ENCODE measurements around the gene GLS2.
A peak's percentile ranks its signal among the peaks of the same experiment; 100 is the strongest.
"Not testable (repeated sequence)": the region's sequence is repeated elsewhere in the genome, so short reads cannot be mapped to it uniquely, and the experiment has no call there.

Gene GLS2

GRCh38 chr12:56520506-56520905 is 32.5 kb upstream of the GLS2 start (continued):
- TF ChIP-seq ZNF639 (tag by site-specific recombination; IDR thresholded peaks at IDR 0.05) = no peak
- TF ChIP-seq ZNF391 (tag by site-specific recombination; IDR thresholded peaks at IDR 0.05; ENCODE audit: borderline replicate concordance, low read depth) = no peak
- no peak for TF ChIP-seq ZBTB8A (tag by site-specific recombination; IDR thresholded peaks at IDR 0.05)
- TF ChIP-seq ZNF610 (tag by site-specific recombination; IDR thresholded peaks at IDR 0.05; ENCODE audit: borderline replicate concordance) = no peak
- no peak for TF ChIP-seq ZEB2 (tag by site-specific recombination; IDR thresholded peaks at IDR 0.05)
- TF ChIP-seq ZSCAN16 (tag by site-specific recombination; IDR thresholded peaks at IDR 0.05) = no peak

- TF ChIP-seq, protein P1, sequence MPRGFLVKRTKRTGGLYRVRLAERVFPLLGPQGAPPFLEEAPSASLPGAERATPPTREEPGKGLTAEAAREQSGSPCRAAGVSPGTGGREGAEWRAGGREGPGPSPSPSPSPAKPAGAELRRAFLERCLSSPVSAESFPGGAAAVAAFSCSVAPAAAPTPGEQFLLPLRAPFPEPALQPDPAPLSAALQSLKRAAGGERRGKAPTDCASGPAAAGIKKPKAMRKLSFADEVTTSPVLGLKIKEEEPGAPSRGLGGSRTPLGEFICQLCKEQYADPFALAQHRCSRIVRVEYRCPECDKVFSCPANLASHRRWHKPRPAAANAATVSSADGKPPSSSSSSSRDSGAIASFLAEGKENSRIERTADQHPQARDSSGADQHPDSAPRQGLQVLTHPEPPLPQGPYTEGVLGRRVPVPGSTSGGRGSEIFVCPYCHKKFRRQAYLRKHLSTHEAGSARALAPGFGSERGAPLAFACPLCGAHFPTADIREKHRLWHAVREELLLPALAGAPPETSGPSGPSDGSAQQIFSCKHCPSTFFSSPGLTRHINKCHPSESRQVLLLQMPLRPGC (tag by site-specific recombination; IDR thresholded peaks at IDR 0.05) = no peak
- peak; percentile 39; the same call in 1 of the 2 replicates for TF ChIP-seq ZBTB17 (tag by site-specific recombination; IDR thresholded peaks at IDR 0.05)
- Histone ChIP-seq H3K9me3 (ENCODE audit: control insufficient read depth, insufficient read depth, low read depth, low read length) (no peaks in the 10 kb centered on the region), H3K36me3 (ENCODE audit: control insufficient read depth in 2 of 2, insufficient read depth in 1 of 2, low read length in 2 of 2) (no peaks in the 10 kb centered on the region; a peak in 1 of 3 replicates), H3K4me1 (ENCODE audit: control insufficient read depth, insufficient read depth, low read length) (no peaks in the 10 kb centered on the region), H3K27ac (ENCODE audit: extremely low read depth, low read depth, low read length) (no peak overlapping the region), H3K4me3 (ENCODE audit: low read depth, low read length) (no peak overlapping the region)
- CTCF ChIA-PET = interaction anchor here (0.6 to 4.7 kb wide), 5 partner anchors 8 to 116 kb away, joined by 3 to 26 read pairs (median 5); no protein-coding TSS in a partner anchor
- POLR2A ChIA-PET = interaction anchor here (0.6 to 0.7 kb wide), 2 partner anchors 113 to 592 kb away, joined by 3 read pairs; no protein-coding TSS in a partner anchor
These were observed 32.1 kb upstream of the GLS2 start for GRCh38 chr12:56520048-56520447.

DNA sequence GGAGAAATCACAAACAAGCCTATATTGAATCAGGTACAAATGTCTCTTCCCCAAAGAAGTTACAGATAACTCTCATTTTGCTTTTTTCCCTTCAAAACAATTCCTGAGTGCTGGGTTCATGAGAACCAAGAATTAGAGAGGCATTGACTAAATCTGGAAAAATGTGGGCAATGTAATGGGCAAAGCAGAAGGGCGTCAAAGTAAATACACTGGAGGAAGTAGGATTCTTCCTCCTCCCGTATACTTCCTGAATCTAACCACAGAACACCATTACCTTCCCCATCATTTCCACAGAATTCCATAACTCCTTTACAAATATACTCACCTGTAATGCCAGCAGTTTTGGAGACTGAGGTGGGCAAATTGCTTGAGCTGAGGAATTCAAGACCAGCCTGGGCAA is 30.6 kb upstream of the GLS2 start:
- Histone ChIP-seq H3K36me3 (ENCODE audit: control insufficient read depth in 2 of 2, insufficient read depth in 1 of 2, low read length in 2 of 2) (no peaks in the 10 kb centered on the region), H3K4me3 (ENCODE audit: low read depth, low read length) (no peak overlapping the region), H3K9me3 (ENCODE audit: control insufficient read depth, insufficient read depth, low read depth, low read length) (no peaks in the 10 kb centered on the region), H3K4me1 (ENCODE audit: control insufficient read depth, insufficient read depth, low read length) (no peaks in the 10 kb centered on the region), H3K27ac (ENCODE audit: extremely low read depth, low read depth, low read length) (no peak overlapping the region)
- ChIA-PET CTCF (interaction anchor here (0.7 to 1.1 kb wide), 5 partner anchors 31 to 179 kb away, joined by 3 to 5 read pairs (median 3); no protein-coding TSS in a partner anchor), POLR2A (interaction anchor here (0.6 kb wide), 1 partner anchor 609 kb away, joined by 3 read pairs; no protein-coding TSS in a partner anchor)
- TF ChIP-seq ZNF530 (tag by site-specific recombination; IDR thresholded peaks at IDR 0.05; ENCODE audit: low read depth) (no peak), ZNF501 (tag by site-specific recombination; IDR thresholded peaks at IDR 0.05) (no peak), ATF2 (tag by site-specific recombination; IDR thresholded peaks at IDR 0.05; ENCODE audit: low read depth) (no peak), ZNF19 (tag by site-specific recombination; IDR thresholded peaks at IDR 0.05; ENCODE audit: low read depth) (no peak)

GRCh38 chr12:56517854-56518253 is 29.9 kb upstream of the GLS2 start:
- Histone ChIP-seq H3K9me3 (ENCODE audit: control insufficient read depth, insufficient read depth, low read depth, low read length) (no peaks in the 10 kb centered on the region), H3K27ac (ENCODE audit: extremely low read depth, low read depth, low read length) (no peak overlapping the region), H3K4me1 (ENCODE audit: control insufficient read depth, insufficient read depth, low read length) (no peaks in the 10 kb centered on the region), H3K36me3 (ENCODE audit: control insufficient read depth in 2 of 2, insufficient read depth in 1 of 2, low read length in 2 of 2) (no peaks in the 10 kb centered on the region), H3K4me3 (ENCODE audit: low read depth, low read length) (no peak overlapping the region)
- ChIA-PET POLR2A (no interaction called here), CTCF (interaction anchor here (0.9 to 1.0 kb wide), 2 partner anchors 56 to 119 kb away, joined by 3 to 4 read pairs; no protein-coding TSS in a partner anchor)
- TF ChIP-seq ZNF621 (tag by site-specific recombination; IDR thresholded peaks at IDR 0.05) = no peak

- not testable (repeated sequence) for H3K4me1 ChIP-seq (ENCODE audit: control insufficient read depth, insufficient read depth, low read length); H3K9me3 ChIP-seq (ENCODE audit: control insufficient read depth, insufficient read depth, low read depth, low read length); H3K4me3 ChIP-seq (ENCODE audit: low read depth, low read length); H3K27ac ChIP-seq (ENCODE audit: extremely low read depth, low read depth, low read length); H3K36me3 ChIP-seq (ENCODE audit: control insufficient read depth in 2 of 2, insufficient read depth in 1 of 2, low read length in 2 of 2)
- ChIA-PET POLR2A (interaction anchor here (1.1 kb wide), 1 partner anchor 123 kb away, joined by 4 read pairs; no protein-coding TSS in a partner anchor), CTCF (interaction anchor here (0.7 to 5.7 kb wide), 34 partner anchors 8 to 598 kb away, joined by 3 to 139 read pairs (median 6); partner anchors contain the start of genes GLS2 and RBMS2)
These were observed 26.0 kb upstream of the GLS2 start for GRCh38 chr12:56514014-56514318.
